Naive B cell (primary cell): Measurements from ENCODE around the gene FOXJ2. TPM values are rescaled to one million over a fixed set of nuclear protein-coding genes. Genes with fewer than 3 reads are reported as not detected.
"Not testable (repeated sequence)": the region's sequence is repeated elsewhere in the genome, so short reads cannot be mapped to it uniquely, and the experiment has no call there.

Experiments
- ATAC-seq, 2 donors: fragments of 150-1000 bp; cut with Tn5 transposase; 2 replicates each; pipeline ENCODE4 v1.10.0; 2021; ENCODE audit warnings: low read depth in 2 of 2, mild to moderate bottlenecking in 2 of 2, moderate library complexity in 2 of 2
- DNase-seq: peaks from one replicate; pipeline ENCODE4 v3.0.0; 2022
- H3K27ac Mint-ChIP-seq, 6 donors: one replicate each; pipeline ENCODE4 v1.8.0; 2020 to 2022; ENCODE audit warnings: mild to moderate bottlenecking in 6 of 6, mixed read lengths in 6 of 6, moderate library complexity in 5 of 6, inconsistent platforms in 2 of 6
- H3K27me3 Mint-ChIP-seq, 3 donors: one replicate each; pipeline ENCODE4 v1.8.0; 2021 to 2022; ENCODE audit warnings: mixed read lengths in 3 of 3, mild to moderate bottlenecking in 1 of 3
- H3K36me3 Mint-ChIP-seq, 2 donors: one replicate each; pipeline ENCODE4 v1.8.0; 2020 to 2022; ENCODE audit warnings: mixed read lengths in 2 of 2, inconsistent platforms in 1 of 2, mild to moderate bottlenecking in 1 of 2
- H3K4me1 Mint-ChIP-seq, 3 donors: one replicate each; pipeline ENCODE4 v1.8.0; 2020 to 2022; ENCODE audit warnings: mixed read lengths in 3 of 3, inconsistent platforms in 1 of 3, mild to moderate bottlenecking in 1 of 3, moderate library complexity in 1 of 3
- H3K4me3 Mint-ChIP-seq, 8 donors: one replicate each; pipeline ENCODE4 v1.8.0; 2020 to 2022; ENCODE audit warnings: mild to moderate bottlenecking in 8 of 8, mixed read lengths in 8 of 8, moderate library complexity in 8 of 8, inconsistent platforms in 2 of 8
- H3K9me3 Mint-ChIP-seq, 7 donors: one replicate each; pipeline ENCODE4 v1.8.0; 2020 to 2022; ENCODE audit warnings: mixed read lengths in 7 of 7, mild to moderate bottlenecking in 5 of 7, inconsistent platforms in 2 of 7, moderate library complexity in 1 of 7
- polyA plus RNA-seq, 6 donors: library from polyadenylated mRNA; unstranded; fragments of 300-500 nt; fragmentation: Illumina TruSeq; gene quantifications; one replicate each; pipeline ENCODE4 v1.2.3, GENCODE V29; 2021; ENCODE audit warnings: low read depth in 6 of 6

Gene FOXJ2
- polyA plus RNA-seq, 6 donors from 2014 or later = 4.6 to 18.4 (median 10.3) TPM

- Mint-ChIP-seq H3K4me1 (peaks cover 39 to 72% (median 52%) of the 10 kb centered on the region in 3 donors), H3K36me3 (peaks cover 0 to 4% of the 10 kb centered on the region in 2 donors), H3K9me3 (no peaks in the 10 kb centered on the region), H3K27ac (peak overlapping the region; percentile 96 to 99 (median 99)), H3K4me3 (peak overlapping the region; percentile 91 to 100 (median 97)), H3K27me3 (no peaks in the 10 kb centered on the region)
- no peak for ATAC-seq
- no peak for DNase-seq
Observed at GRCh38 chr12:8082808-8083100, 50.2 kb downstream of the FOXJ2 start.

GRCh38 chr12:8084351-8084750, 51.8 kb downstream of the FOXJ2 start:
- not testable (repeated sequence) for H3K27me3 Mint-ChIP-seq, ATAC-seq, DNase-seq, H3K9me3 Mint-ChIP-seq, H3K36me3 Mint-ChIP-seq
- Mint-ChIP-seq H3K27ac (peak overlapping the region; percentile 70 to 99 (median 90)), H3K4me3 (peak overlapping the region; percentile 30 to 100 (median 82)), H3K4me1 (peaks cover 48 to 85% (median 65%) of the 10 kb centered on the region in 3 donors)

GRCh38 chr12:8087666-8088065, 55.1 kb downstream of the FOXJ2 start:
- DNase-seq (no peak), ATAC-seq (no peak)
- Mint-ChIP-seq H3K27ac (peak overlapping the region; percentile 28 to 92 (median 86)), H3K27me3 (no peaks in the 10 kb centered on the region), H3K36me3 (peaks cover 12 to 16% of the 10 kb centered on the region in 2 donors), H3K9me3 (no peaks in the 10 kb centered on the region), H3K4me1 (peaks cover 32 to 58% (median 46%) of the 10 kb centered on the region in 3 donors), H3K4me3 (peak overlapping the region in 6 of 8 donors; percentile 8 to 59 (median 21))

- DNase-seq = no peak
- ATAC-seq = peak; percentile 86 to 92
- Mint-ChIP-seq H3K36me3 (peaks cover 17 to 21% of the 10 kb centered on the region in 2 donors), H3K27me3 (no peaks in the 10 kb centered on the region), H3K4me3 (peak overlapping the region; percentile 9 to 67 (median 48)), H3K9me3 (no peaks in the 10 kb centered on the region), H3K4me1 (peaks cover 27 to 49% (median 36%) of the 10 kb centered on the region in 3 donors), H3K27ac (peak overlapping the region; percentile 28 to 92 (median 88))
Observed at GRCh38 chr12:8088574-8088973, 56.1 kb downstream of the FOXJ2 start.

GRCh38 chr12:8089277-8089676, 56.8 kb downstream of the FOXJ2 start:
- Mint-ChIP-seq H3K27ac (peak overlapping the region in 3 of 6 donors; percentile 28 to 89 (median 86)), H3K4me3 (peak overlapping the region in 2 of 8 donors; percentile 59 to 62), H3K36me3 (peaks cover 17 to 22% of the 10 kb centered on the region in 2 donors), H3K4me1 (peaks cover 24 to 42% (median 29%) of the 10 kb centered on the region in 3 donors)
- H3K27me3 Mint-ChIP-seq, ATAC-seq, DNase-seq, H3K9me3 Mint-ChIP-seq: not testable (repeated sequence)

GRCh38 chr12:8089716-8090115, 57.2 kb downstream of the FOXJ2 start:
- no peak for ATAC-seq
- H3K36me3 Mint-ChIP-seq = peaks cover 21 to 27% of the 10 kb centered on the region in 2 donors
- no peak for DNase-seq
- H3K4me1 Mint-ChIP-seq = peaks cover 20 to 38% (median 25%) of the 10 kb centered on the region in 3 donors
- H3K4me3 Mint-ChIP-seq = no peak overlapping the region
- no peaks in the 10 kb centered on the region for H3K9me3 Mint-ChIP-seq
- H3K27me3 Mint-ChIP-seq = no peaks in the 10 kb centered on the region
- peak overlapping the region in 3 of 6 donors; percentile 36 to 89 (median 37) for H3K27ac Mint-ChIP-seq

- Mint-ChIP-seq H3K4me1 (peaks cover 8 to 11% (median 9%) of the 10 kb centered on the region in 3 donors), H3K4me3 (no peak overlapping the region), H3K9me3 (no peaks in the 10 kb centered on the region), H3K36me3 (peaks cover 33 to 51% of the 10 kb centered on the region in 2 donors), H3K27ac (peak overlapping the region in 1 of 6 donors; percentile 70), H3K27me3 (no peaks in the 10 kb centered on the region)
- ATAC-seq (no peak), DNase-seq (no peak)
Observed at GRCh38 chr12:8093291-8093690, 60.8 kb downstream of the FOXJ2 start.

- H3K27ac Mint-ChIP-seq = peak overlapping the region in 1 of 6 donors; percentile 11
- H3K9me3 Mint-ChIP-seq = no peaks in the 10 kb centered on the region
- H3K4me1 Mint-ChIP-seq = no peaks in the 10 kb centered on the region
- peaks cover 33 to 48% of the 10 kb centered on the region in 2 donors for H3K36me3 Mint-ChIP-seq
- ATAC-seq (no peak), DNase-seq (no peak)
- no peak overlapping the region for H3K4me3 Mint-ChIP-seq
- no peaks in the 10 kb centered on the region for H3K27me3 Mint-ChIP-seq
Observed at GRCh38 chr12:8096281-8096915, 63.9 kb downstream of the FOXJ2 start.

- Mint-ChIP-seq H3K27ac (peak overlapping the region in 1 of 6 donors; percentile 72), H3K27me3 (no peaks in the 10 kb centered on the region), H3K9me3 (no peaks in the 10 kb centered on the region), H3K4me3 (no peak overlapping the region), H3K4me1 (no peaks in the 10 kb centered on the region), H3K36me3 (peaks cover 16 to 33% of the 10 kb centered on the region in 2 donors)
- ATAC-seq (no peak), DNase-seq (no peak)
Observed at GRCh38 chr12:8099235-8099634, 66.7 kb downstream of the FOXJ2 start.

Other genes starting within 250 kb of the FOXJ2 start
- gene NANOG, start 243.3 kb upstream of the FOXJ2 start, polyA plus RNA-seq = not detected
- under 1 TPM in 1 of 6 donors, not detected in 5; 0.58 TPM for gene SLC2A14, start 159.8 kb upstream of the FOXJ2 start, polyA plus RNA-seq
- gene SLC2A3, start 96.5 kb upstream of the FOXJ2 start, polyA plus RNA-seq = 100 to 1,000 TPM in 5 of 6 donors, 10 to 100 TPM in 1; 86.8 to 234 (median 144) TPM
- gene C3AR1, start 33.6 kb downstream of the FOXJ2 start, polyA plus RNA-seq = under 1 TPM in 2 of 6 donors, not detected in 4; 0.23 to 0.43 TPM
- gene NECAP1, start 49.6 kb downstream of the FOXJ2 start, polyA plus RNA-seq = 10 to 100 TPM; 19.6 to 35.8 (median 24.2) TPM
- gene CLEC4A, start 90.9 kb downstream of the FOXJ2 start, polyA plus RNA-seq = 10 to 100 TPM; 27.3 to 85.8 (median 33.5) TPM
- not detected for gene ZNF705A, start 124.3 kb downstream of the FOXJ2 start, polyA plus RNA-seq
- not detected for gene FAM90A1, start 194.9 kb downstream of the FOXJ2 start, polyA plus RNA-seq